ENCODE measurements around the gene PCDH12.

The PCDH12 gene

DNA sequence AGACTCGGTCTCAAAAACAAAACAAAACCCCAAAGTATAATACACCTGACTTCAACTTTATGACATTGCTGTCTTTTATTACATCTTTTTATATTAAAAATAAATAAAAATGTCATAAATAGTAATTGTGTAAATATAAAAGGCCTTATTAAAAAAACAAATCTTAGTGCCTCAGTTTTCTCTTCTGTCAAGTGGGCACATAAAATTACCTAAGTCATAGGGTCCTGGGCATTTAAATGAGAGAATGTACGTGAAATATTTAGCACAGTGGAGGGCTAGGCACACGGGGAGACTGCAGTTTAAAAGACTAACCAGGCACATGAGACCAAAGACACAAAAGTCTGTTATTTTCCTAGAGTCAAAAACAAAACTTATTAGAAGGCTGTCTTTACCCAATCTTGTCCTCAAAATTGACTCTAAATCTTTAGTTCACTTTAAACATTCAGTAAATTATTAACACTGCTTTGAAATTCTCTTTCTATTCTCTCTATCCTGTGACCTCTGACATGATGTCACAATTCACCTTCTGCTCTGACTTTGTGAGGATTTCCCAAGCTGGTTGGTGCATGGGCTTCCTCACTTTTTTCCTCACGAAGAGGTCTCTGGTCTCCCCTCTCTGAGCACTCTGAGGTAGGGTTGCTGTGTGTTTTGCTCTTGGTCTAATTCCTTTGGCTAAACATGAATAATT is 8.4 kb upstream of the PCDH12 start:
- no peak for DNase-seq

DNA sequence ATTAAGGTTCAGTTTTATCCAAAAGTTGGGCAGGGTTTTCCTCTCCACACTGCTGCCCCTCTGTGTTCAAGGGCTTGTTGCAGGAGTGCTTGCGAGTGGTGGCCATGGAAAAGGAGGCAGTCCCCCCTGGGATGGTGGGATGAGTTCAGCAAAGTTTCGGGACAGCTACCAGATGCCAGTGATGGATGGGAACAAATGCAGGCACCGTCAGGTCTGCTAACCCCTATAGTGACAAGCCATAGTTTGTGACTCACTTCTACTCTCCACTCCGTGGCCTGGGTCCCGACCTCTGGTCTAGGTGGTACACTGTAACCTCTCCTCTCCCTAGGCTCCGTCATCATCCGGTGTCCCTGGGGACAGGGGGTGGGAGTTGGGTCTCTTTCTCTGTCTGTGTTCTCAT is 7.1 kb upstream of the PCDH12 start:
- DNase-seq, result no peak

DNA sequence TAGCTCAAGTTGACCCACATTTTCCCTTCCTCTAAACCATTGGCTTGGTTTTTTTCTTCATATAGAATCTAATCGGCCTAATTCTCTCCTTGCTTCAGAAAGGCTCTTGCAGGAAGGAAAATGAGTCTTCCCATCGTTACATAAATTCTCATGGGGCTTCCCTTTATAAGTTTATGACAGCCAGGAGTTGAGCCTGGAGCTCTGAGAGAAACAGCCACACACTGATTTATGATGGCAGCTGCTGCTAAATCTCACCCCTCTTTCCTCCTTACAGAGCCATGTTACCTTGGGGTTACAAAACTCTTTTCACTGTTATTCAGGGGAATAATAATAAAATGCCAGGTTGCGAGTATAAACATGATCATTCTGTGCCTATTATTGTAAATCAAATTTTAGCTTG is 5.7 kb upstream of the PCDH12 start:
- DNase-seq, result no peak

DNA sequence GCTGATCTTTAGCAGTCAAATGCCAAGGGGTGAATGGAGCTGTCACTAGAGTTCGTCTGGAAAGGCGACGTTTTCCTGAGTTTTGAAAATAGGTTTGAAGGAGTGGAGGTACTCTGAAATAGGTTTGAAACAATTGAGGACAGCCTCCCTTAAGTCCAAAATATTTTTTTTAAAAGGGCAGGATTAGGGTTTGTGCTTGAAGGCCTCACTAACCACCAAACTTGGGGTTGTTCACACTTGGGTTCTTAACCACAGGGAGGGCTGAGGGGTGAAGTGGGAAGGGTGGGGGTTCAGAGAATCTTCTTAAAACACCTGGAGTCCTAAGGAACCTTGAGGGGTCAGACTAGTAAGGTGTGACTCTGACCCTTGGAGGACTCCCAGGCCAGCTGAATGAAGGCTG is 3.5 kb upstream of the PCDH12 start:
- DNase-seq, result no peak

DNA sequence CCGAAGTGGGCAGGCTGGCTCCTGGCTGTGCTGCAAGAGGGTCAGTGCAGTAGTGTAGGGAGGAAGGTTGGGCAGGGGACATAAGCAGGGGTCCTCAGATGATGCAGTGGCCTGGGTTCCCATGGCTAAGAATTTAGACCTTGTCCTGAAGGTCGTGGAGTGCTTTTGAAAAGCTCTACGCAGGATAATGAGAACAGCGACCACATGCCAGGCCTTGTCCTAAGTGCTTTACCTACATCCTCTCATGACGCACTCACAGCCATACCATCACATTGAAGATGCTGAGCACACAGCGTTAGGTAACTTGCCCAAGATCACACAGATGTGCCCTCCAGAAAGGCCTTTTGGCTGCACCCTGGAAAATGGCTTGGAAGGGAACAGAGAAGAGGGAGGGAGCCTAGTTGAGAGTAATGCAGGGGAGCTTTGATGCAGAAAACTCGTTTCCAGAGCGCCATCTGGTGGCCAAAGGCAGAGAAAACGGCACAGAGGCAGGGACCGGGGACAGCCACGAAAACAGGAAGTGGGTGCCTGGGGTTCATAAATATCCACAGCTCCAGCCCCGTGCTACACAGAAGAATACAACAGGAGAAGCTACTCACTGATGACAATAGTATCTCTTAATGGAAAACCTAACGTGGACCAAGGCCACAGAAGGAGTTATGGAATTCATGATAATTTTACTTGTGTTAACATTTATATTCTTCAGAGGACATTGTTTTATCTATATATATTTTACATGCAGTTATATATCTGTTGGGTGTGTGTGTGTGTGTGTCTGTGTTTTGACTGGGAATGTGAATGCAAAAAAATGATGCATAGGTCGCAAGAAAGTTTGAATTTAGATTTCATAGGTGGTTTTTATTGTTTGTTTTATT is 2.7 kb upstream of the PCDH12 start:
- DNase-seq, result peak; percentile 92

DNA sequence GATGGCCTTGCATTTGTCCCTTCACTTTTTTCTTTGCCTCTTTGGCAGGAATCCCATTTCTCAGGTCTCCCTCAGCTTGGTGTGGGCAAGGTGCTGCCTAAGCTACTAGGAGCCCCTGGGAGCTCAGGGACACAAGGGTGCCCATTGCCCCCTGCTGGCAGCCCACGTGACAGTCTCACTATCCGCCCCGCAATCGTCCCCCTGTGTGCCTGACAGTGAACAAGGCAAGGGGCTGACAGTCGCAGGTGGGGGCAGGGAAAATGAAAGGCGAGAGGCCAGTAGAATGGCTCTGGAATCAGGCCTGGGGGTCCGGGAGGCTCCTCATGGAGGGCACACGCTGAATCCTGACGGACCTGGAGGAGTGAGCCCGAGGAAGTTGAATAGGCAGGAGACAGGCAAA is 2.0 kb upstream of the PCDH12 start:
- peak; percentile 47 for DNase-seq

DNA sequence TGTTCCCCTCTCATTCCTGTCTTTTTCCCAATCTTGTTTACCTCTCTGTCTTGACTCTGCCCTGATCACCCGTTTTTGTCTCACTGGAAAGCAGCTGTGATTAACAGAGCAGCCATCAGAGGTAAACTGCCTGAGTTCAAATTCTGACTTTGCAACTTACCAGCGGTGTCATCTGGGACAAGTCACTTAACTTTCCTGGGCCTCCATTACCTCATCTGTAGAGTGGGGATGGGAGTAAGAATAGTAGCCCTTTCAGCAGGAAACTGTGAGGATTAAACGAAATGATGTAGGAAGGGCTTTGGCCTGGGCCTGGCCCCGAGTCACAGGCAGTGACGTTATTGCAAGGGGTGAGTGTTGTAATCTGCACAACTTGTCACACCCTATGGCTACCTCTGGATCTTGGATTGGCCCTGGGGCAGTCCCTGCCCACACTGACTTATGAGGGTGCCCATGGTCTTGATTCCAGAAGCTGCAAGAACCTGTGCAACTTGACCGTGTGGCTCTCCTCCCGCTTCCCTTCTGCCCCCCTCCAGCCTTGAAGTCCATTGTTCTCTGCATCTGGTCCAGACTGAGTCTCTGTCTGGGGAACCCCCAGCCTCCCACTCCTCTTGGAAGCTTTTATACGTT is 657 bp upstream of the PCDH12 start:
- DNase-seq, result peak; percentile 38

DNA sequence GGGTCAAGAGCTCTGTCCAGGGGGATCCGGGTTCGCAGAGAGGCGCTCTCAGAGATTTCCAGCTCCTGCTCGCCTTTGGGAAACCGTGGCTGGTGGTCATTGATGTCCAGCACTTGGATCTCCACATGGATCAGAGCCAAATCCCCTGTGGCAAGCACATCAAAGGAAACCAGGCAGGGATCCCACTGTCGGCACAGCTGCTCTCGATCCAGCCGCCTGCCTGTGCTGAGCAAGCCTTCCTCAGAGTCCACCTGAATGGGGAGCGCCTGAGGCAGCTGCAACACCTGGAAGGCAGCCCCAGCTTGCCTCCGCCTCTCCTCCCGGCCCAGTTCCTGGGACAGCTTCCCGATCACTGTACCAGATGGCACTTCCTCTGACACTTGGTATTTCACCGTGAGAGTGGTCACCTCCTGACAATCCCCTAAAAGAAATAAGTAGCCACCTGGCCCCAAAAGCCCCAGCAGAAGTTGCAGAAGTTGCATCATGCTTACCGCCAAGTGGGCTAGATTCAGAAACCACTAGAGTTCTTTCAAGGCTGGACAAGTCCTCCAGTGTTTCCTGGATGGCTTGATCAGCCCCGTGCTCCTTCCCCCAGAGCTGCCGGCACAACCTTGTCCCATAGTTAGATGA is 520 bp downstream of the PCDH12 start:
- DNase-seq, result no peak

DNA sequence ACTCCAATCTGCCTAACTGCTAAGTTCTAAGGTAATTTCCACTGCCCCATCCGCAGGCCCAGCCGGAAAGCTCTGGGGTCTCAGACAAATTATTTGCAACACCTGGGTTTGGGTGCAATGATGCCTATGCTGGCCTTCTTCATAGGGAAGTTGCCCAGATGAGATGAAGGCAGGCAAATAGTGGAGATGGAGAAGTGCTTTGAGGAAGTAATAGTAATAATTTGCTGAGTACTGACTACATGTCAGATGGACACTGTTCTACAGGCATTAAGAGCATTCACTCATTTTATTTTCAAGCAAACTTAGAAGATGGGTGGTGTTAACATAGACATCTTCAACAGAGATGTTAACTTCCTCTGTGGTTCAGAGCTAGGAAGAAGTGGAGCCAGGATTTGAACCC is 3.8 kb downstream of the PCDH12 start:
- DNase-seq, result no peak

DNA sequence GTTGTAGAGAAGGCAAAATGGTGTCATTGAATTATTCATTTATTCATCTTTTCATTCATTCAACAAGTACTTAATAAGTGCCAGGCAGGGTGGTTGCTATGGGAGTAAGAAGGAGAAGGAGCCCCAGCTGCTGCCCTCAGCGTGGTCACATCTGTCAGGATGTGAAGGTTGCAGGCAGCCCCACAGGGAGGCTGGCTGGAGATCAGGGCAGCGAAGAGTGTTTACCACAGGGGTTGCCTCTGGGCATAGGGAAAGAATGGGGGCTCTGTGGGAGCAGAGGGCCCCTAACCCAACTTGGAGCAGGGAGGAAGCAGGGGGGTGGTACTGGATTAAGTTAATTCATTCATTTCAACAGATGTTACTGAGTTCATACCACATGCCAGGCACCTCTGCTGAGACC is 6.0 kb downstream of the PCDH12 start:
- no peak for DNase-seq

DNA sequence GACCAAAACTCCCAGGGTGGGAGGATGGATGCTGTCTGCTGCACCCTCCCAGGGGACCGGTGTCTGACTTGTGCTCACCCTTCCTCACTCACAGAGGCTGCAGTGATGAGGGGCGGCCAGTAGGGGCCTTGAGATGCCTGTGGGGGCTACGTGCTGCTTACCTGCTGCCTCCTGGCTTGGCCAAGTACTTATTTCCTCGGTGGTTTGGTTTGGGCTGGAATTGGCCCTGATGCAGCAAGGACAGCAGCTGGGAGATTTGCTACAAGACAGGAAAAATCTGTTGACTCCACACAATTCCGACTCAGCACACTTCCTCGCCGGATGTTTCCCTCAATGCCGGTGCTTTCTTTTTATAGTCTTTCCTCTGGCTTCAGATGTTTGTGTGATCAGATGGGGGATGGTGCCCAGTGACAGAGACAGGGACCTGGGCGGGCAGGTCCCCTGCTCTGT is 6.6 kb downstream of the PCDH12 start:
- peak; percentile 48 for DNase-seq

DNA sequence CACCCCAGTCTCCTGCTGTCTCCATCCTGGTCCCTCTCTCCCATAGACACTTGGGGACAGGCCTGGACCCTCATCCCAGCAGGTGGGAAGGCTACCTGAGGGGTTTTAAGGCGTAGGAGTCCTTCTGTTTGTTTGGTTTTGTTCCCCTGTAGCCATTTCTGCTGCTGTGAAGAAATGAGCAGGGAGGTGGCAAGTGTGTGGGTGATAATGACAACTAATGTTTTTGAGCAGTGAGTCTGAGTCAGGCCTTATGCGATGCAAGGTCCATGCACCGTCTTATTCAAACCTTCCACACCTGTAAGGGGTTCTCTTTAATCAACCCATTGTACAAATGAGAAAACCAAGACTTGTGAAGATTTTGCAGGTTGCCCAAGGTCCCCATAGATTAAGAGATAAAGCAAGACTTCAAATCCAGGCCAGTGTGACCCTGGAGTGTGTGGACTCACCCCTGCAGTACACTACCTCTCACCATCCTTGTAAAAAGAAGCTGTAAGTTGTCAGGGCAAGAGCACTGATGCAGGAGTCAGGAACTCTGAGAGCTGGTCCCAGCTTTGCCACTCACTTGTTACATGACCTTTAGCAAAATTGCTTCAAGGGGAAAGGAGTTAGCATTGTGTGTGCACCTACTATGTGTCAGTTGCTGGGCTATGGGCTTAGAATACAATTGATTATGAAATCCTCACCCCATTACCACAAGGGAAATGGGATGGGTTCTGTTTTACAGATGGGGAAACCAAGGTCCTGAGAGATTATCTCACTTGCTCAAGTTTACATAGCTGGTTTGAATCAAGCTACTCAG is 7.6 kb downstream of the PCDH12 start:
- DNase-seq, result no peak

DNA sequence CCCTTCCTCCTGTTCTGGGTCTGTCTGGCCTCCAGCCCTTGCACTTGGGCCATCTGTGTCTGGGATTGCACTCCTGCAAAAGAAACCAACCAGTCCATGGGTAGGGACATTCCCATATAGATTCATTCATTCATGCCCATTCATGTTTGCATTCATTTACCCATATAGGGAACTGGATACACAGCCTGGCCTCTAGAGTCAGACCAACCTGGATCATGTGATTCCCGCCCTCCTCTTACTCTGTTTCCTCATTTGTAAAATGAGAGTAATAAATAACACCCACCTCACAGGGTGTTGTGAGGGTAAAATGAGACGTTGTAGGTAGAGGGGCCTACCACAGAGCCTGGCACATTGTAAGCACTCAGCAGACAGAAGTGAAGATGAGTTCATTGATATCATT is 8.5 kb downstream of the PCDH12 start:
- no peak for DNase-seq

DNA sequence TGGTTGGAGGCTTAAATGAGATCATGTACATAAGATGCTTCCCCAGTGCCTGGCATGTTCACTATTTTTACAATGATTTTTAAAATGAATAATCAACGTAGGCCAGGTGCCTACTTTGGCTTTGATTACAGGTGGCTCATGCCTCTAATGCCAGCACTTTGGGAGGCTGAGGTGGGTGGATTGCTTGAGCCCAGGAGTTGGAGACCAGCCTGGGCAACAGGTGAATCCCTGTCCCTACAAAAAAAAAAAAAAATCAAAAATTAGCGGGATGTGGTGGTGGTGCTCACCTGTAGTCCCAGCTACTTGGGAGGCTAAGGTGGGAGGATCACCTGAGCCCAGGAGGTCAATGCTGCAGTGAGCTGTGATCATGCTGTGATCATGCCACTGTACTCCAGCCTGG is 9.2 kb downstream of the PCDH12 start:
- DNase-seq, result no peak

DNA sequence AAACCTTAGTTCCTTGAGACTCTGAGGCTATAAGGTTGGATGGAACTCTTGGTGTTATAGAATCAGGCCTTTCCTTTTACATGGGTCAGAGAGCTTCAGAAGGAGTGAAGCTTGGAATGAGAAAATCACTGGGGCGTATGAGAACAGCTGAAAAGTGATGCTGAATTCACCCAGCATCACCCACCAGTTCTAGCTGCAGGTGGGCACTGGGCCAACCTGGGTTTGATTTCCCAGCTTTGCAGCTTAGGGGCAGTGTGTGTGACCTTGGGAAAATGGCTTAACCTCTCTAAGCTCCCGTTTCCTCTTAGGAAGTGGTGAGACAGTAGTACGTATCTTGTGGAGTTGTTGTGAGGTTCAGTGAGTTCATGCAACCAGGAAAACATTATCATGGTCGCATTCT is 10.7 kb downstream of the PCDH12 start:
- no peak for DNase-seq

DNA sequence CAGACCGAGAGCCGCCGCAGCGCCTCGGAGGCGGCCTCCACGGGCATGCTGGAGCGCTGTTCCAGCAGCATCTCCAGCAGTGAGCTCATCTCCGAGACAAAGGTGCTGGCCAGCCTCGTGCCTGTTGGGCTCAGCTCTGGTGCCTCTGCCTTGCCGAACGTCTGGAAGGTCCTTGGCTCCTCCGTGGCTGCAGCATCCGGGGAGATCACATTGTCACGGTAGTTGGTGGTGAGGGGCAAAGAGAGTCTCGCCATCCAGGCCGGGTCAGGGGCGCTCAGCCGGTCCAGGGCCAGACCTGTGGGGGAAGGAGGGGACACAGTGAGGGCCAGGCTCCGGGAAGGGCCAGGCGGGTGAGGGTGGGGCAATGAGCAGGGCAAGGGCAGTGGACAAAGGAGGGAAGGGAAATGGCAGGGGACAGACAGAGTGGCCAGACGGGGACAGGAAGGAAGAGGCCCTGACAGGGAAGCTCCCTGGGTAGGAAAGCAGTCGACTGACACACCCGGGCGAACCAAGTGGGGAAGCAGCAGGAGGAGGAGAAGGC is 12.4 kb downstream of the PCDH12 start:
- DNase-seq, result no peak

DNA sequence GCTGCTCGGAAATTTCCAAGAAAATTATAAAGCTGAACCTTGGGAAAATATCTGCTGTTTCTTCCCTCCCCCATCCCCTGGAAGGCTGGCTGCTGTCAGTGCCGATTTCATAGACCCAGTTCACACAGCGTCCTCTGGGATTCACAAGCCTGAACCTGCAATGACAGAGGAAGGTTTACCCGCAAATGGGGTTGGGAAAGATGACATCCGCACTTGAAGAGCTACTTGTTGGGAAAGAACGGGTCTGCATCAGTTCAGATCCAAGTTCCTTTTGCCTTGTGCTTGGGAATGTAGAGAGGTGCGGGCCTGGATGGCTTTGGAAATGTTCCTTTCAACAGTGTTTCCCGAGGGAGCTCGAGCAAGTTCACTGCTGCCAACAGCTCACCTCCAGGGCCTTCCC is 13.9 kb downstream of the PCDH12 start:
- DNase-seq, result no peak

DNA sequence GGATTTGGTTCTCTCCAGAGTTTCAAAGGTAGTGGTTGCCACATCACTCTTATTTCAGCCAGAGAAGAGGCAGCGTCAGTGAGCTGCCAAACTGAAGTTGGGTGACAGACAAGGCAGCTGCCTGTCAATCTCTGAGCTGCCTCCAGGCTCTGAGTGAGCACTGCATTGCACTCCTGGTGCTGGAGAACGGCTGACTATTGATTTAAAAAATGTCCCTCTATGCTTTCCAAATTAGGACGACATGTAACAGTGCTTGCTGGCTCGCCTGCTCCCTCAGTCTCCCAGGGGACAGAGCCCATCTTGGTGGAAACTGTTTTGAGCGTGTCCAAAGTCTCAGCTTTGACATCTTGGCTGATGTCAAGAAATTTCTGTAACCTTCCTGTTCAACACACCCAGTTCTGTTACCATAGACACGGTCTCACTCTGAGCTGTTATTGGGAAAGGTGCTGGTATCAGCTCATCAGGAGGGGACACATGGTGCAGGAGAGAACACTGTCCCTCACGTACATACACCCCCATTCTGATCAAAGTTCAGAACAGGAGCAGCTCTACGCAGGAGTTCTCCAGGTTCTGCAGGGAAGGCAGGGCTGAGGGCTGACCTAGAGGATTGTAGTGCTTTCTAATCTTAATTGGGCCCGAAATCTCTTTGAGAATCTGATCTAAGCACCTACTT is 15.7 kb downstream of the PCDH12 start:
- DNase-seq, result no peak

DNA sequence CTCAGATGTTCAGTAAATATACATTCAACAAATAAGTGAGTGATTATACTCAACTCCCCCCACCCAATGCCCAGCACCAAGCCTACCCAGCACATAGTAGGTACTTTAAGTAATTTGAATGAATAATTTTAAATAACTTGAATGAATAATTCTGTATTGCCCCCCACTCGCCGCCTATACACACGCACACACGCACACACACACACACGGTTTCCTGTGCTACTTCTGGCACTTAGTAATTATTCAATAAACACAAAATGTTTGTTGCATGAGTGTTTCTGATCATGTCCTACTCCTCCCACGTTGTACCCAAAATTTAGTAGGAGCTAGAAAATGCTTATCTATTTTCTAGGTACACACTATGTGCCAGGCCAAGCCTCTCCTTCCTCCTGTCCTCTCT is 16.2 kb downstream of the PCDH12 start:
- DNase-seq, result no peak

DNA sequence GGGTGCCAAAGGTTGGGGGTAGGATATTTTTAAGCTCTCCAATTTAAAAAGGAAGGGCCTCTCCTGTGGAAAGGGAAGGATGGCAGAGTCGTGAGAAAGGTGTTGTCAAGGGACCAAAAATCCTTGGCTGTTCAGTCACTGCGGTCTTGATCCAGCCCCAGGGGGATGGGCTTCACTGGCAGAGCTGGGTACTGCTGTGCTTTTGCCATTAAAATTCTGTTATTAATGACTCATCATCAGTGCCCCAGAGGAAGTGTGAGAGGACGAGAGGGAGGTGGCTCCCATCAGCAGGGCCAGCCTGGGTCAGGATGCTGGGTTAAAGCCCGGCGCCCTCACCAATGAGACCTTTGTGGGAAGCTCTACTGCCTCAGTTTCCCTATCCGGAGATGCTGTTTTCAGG is 16.7 kb downstream of the PCDH12 start:
- DNase-seq, result no peak

DNA sequence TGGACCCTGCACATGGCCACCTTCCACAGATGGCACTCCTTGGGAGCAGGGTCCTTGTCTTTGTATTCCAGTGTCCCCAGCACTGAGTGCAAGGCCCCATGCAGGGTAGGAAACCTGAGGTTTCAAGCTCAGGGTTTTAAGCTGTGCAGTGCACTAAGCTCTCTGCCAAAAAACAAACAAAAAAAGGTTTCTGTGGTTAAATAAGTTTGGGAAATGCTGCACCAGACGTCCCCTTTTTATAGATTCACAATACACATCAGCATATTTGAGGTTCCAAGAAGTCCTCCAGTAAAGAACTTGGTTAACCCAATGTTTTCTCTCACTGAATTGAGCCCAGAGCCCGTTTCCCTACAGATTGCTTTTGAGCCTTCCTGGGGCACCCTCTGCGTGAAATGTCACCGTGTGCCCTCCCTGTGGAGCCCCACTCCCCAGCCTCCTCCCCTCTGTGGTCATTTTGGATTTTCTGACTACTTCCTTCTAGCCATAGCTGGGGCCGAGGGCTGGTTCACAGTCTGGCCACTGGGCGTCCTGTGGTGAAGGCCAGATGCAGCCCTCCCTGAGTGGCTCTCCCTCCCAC is 17.2 kb downstream of the PCDH12 start:
- DNase-seq, result no peak
